ENCODE results near the gene VPS37B.
A peak's percentile ranks its signal among the peaks of the same experiment; 100 is the strongest.
"Not testable (repeated sequence)": the region's sequence is repeated elsewhere in the genome, so short reads cannot be mapped to it uniquely, and the experiment has no call there.

Gene VPS37B

GRCh38 chr12:122895704-122896636, at the start of gene VPS37B:
VPS37B (minus strand) TSS chr12:122896124; CDS start chr12:122896062, 62 bp downstream.
- peak; percentile 86 for DNase-seq

- DNase-seq, result no peak
Measured at GRCh38 chr12:122944605-122945592, 49.0 kb upstream of the VPS37B start.

- no peak for DNase-seq
Measured at GRCh38 chr12:122943196-122943595, 47.3 kb upstream of the VPS37B start.

GRCh38 chr12:122942637-122943036, 46.7 kb upstream of the VPS37B start:
- peak; percentile 48 for DNase-seq

- DNase-seq, result not testable (repeated sequence)
Measured at GRCh38 chr12:122941351-122941750, 45.4 kb upstream of the VPS37B start.

GRCh38 chr12:122939125-122939524, 43.2 kb upstream of the VPS37B start:
- DNase-seq, result no peak

GRCh38 chr12:122937622-122938091, 41.7 kb upstream of the VPS37B start:
- no peak for DNase-seq

GRCh38 chr12:122935318-122935717, 39.4 kb upstream of the VPS37B start:
- DNase-seq, result no peak

- DNase-seq, result no peak
Measured at GRCh38 chr12:122934722-122935121, 38.8 kb upstream of the VPS37B start.

- DNase-seq, result no peak
Measured at GRCh38 chr12:122932207-122932606, 36.3 kb upstream of the VPS37B start.

- DNase-seq, result no peak
Measured at GRCh38 chr12:122929812-122930211, 33.9 kb upstream of the VPS37B start.

- no peak for DNase-seq
Measured at GRCh38 chr12:122929148-122929538, 33.2 kb upstream of the VPS37B start.

GRCh38 chr12:122928404-122929147, 32.7 kb upstream of the VPS37B start:
- no peak for DNase-seq

GRCh38 chr12:122927756-122928403, 32.0 kb upstream of the VPS37B start:
- DNase-seq, result no peak

GRCh38 chr12:122921917-122922316, 26.0 kb upstream of the VPS37B start:
- DNase-seq, result no peak

- DNase-seq, result no peak
Measured at GRCh38 chr12:122920687-122921086, 24.8 kb upstream of the VPS37B start.

- no peak for DNase-seq
Measured at GRCh38 chr12:122918827-122919226, 22.9 kb upstream of the VPS37B start.

GRCh38 chr12:122917507-122918121, 21.7 kb upstream of the VPS37B start:
- no peak for DNase-seq

- DNase-seq, result peak; percentile 91
Measured at GRCh38 chr12:122909442-122910288, 13.7 kb upstream of the VPS37B start.

- no peak for DNase-seq
Measured at GRCh38 chr12:122908915-122909314, 13.0 kb upstream of the VPS37B start.

All from NCI-H146 (cell line).